SJCRH30 (cell line): ENCODE data around the gene ATRNL1. TPM values are rescaled to one million over a fixed set of nuclear protein-coding genes. Genes with fewer than 3 reads are reported as not detected.

Experiments
- DNase-seq, 2 experiments: peaks; one replicate each; pipeline ENCODE4 v3.0.0-alpha.2; 2015 to 2020
- H3K27ac ChIP-seq: fragments of 250-450 bp; sonication (Bioruptor Pico); 2 replicates; pipeline ENCODE4 v1.5.1; 2020; ENCODE audit warnings: mild to moderate bottlenecking, moderate library complexity
- H3K27me3 ChIP-seq: fragments of 250-450 bp; sonication (Bioruptor Pico); 2 replicates; pipeline ENCODE4 v1.5.1; 2020; ENCODE audit warnings: mild to moderate bottlenecking, moderate library complexity
- H3K36me3 ChIP-seq: fragments of 250-450 bp; sonication (Bioruptor Pico); 2 replicates; pipeline ENCODE4 v1.5.1; 2020; ENCODE audit warnings: mild to moderate bottlenecking, moderate library complexity
- H3K4me1 ChIP-seq: fragments of 250-450 bp; sonication (Bioruptor Pico); 2 replicates; pipeline ENCODE4 v1.5.1; 2020; ENCODE audit warnings: mild to moderate bottlenecking, moderate library complexity
- H3K4me3 ChIP-seq: fragments of 250-450 bp; sonication (Bioruptor Pico); 2 replicates; pipeline ENCODE4 v1.5.1; 2020; ENCODE audit warnings: mild to moderate bottlenecking, moderate library complexity
- H3K9me3 ChIP-seq: fragments of 250-450 bp; sonication (Bioruptor Pico); replicated peaks from 2 replicates; pipeline ENCODE4 v1.5.1; 2020; ENCODE audit warnings: mild to moderate bottlenecking, moderate library complexity
- total RNA-seq: library from RNA; depleted of rRNA; stranded (reverse); fragments of >200 nt; shearing (Covaris generic); gene quantifications from 2 replicates; pipeline ENCODE4 v1.2.3, GENCODE V29; 2014

ATRNL1 gene
- total RNA-seq, 1 experiment from 2014 or later: 26.3 TPM

- H3K9me3 ChIP-seq: no peaks in the 10 kb centered on the region
- no peaks in the 10 kb centered on the region for H3K27me3 ChIP-seq
- no peaks in the 10 kb centered on the region for H3K4me1 ChIP-seq
- no peak overlapping the region for H3K4me3 ChIP-seq
- no peaks in the 10 kb centered on the region for H3K36me3 ChIP-seq
- DNase-seq: no peak
- no peak overlapping the region for H3K27ac ChIP-seq
Measured at GRCh38 chr10:115844591-115844990, 751.4 kb downstream of the ATRNL1 start.

GRCh38 chr10:115845921-115846320 lies 752.8 kb downstream of the ATRNL1 start:
- H3K27ac ChIP-seq: no peak overlapping the region
- DNase-seq: no peak

GRCh38 chr10:115846528-115846927 lies 753.4 kb downstream of the ATRNL1 start:
- H3K27ac ChIP-seq: no peak overlapping the region
- DNase-seq: no peak
- H3K4me3 ChIP-seq: no peak overlapping the region
- no peaks in the 10 kb centered on the region for H3K9me3 ChIP-seq
- no peaks in the 10 kb centered on the region for H3K27me3 ChIP-seq
- H3K4me1 ChIP-seq: no peaks in the 10 kb centered on the region
- H3K36me3 ChIP-seq: no peaks in the 10 kb centered on the region

More at GRCh38 chr10:115845921-115846320, 752.8 kb downstream of the ATRNL1 start:
- Histone ChIP-seq H3K27me3 (no peaks in the 10 kb centered on the region), H3K4me1 (no peaks in the 10 kb centered on the region), H3K9me3 (no peaks in the 10 kb centered on the region), H3K4me3 (no peak overlapping the region), H3K36me3 (no peaks in the 10 kb centered on the region)

GRCh38 chr10:115849197-115849596 lies 756.0 kb downstream of the ATRNL1 start:
- H3K36me3 ChIP-seq: no peaks in the 10 kb centered on the region
- H3K9me3 ChIP-seq: no peaks in the 10 kb centered on the region
- no peak overlapping the region for H3K4me3 ChIP-seq
- H3K27ac ChIP-seq: no peak overlapping the region
- H3K27me3 ChIP-seq: no peaks in the 10 kb centered on the region
- no peak for DNase-seq
- no peaks in the 10 kb centered on the region for H3K4me1 ChIP-seq

- no peaks in the 10 kb centered on the region for H3K36me3 ChIP-seq
- H3K4me1 ChIP-seq: no peaks in the 10 kb centered on the region
- H3K4me3 ChIP-seq: no peak overlapping the region
- H3K27me3 ChIP-seq: no peaks in the 10 kb centered on the region
- DNase-seq: no peak
- H3K27ac ChIP-seq: no peak overlapping the region
- no peaks in the 10 kb centered on the region for H3K9me3 ChIP-seq
Measured at GRCh38 chr10:115850666-115851065, 757.5 kb downstream of the ATRNL1 start.

GRCh38 chr10:115851695-115852094 lies 758.5 kb downstream of the ATRNL1 start:
- H3K27me3 ChIP-seq: no peaks in the 10 kb centered on the region
- no peak for DNase-seq
- H3K27ac ChIP-seq: no peak overlapping the region
- H3K4me1 ChIP-seq: no peaks in the 10 kb centered on the region
- H3K4me3 ChIP-seq: no peak overlapping the region
- H3K9me3 ChIP-seq: no peaks in the 10 kb centered on the region
- H3K36me3 ChIP-seq: no peaks in the 10 kb centered on the region

GRCh38 chr10:115854740-115855435 lies 761.7 kb downstream of the ATRNL1 start:
- Histone ChIP-seq H3K4me1 (no peaks in the 10 kb centered on the region), H3K36me3 (no peaks in the 10 kb centered on the region), H3K27ac (no peak overlapping the region), H3K27me3 (no peaks in the 10 kb centered on the region), H3K9me3 (0 out of 2 replicates have a peak, but pooled peaks cover 3% of the 10 kb centered on the region), H3K4me3 (no peak overlapping the region)
- no peak for DNase-seq

GRCh38 chr10:115856580-115856979 lies 763.4 kb downstream of the ATRNL1 start:
- H3K27me3 ChIP-seq: no peaks in the 10 kb centered on the region
- no peak overlapping the region for H3K4me3 ChIP-seq
- DNase-seq: no peak
- no peak overlapping the region for H3K27ac ChIP-seq
- no peaks in the 10 kb centered on the region for H3K4me1 ChIP-seq
- H3K9me3 ChIP-seq: 0 out of 2 replicates have a peak, but pooled peaks cover 3% of the 10 kb centered on the region
- no peaks in the 10 kb centered on the region for H3K36me3 ChIP-seq

GRCh38 chr10:115857856-115858255 lies 764.7 kb downstream of the ATRNL1 start:
- H3K4me3 ChIP-seq: no peak overlapping the region
- no peaks in the 10 kb centered on the region for H3K36me3 ChIP-seq
- H3K9me3 ChIP-seq: 0 out of 2 replicates have a peak, but pooled peaks cover 3% of the 10 kb centered on the region
- H3K4me1 ChIP-seq: no peaks in the 10 kb centered on the region
- H3K27me3 ChIP-seq: no peaks in the 10 kb centered on the region
- H3K27ac ChIP-seq: no peak overlapping the region
- DNase-seq: no peak

GRCh38 chr10:115860182-115861107 lies 767.3 kb downstream of the ATRNL1 start:
- Histone ChIP-seq H3K27me3 (no peaks in the 10 kb centered on the region), H3K4me1 (no peaks in the 10 kb centered on the region)

GRCh38 chr10:115861455-115861854 lies 768.3 kb downstream of the ATRNL1 start:
- DNase-seq: no peak
- Histone ChIP-seq H3K9me3 (0 out of 2 replicates have a peak, but pooled peaks cover 3% of the 10 kb centered on the region), H3K36me3 (no peaks in the 10 kb centered on the region), H3K27ac (no peak overlapping the region), H3K4me3 (no peak overlapping the region), H3K27me3 (no peaks in the 10 kb centered on the region), H3K4me1 (no peaks in the 10 kb centered on the region)

More at GRCh38 chr10:115860182-115861107, 767.3 kb downstream of the ATRNL1 start:
- H3K27ac ChIP-seq: no peak overlapping the region
- H3K36me3 ChIP-seq: no peaks in the 10 kb centered on the region
- 0 out of 2 replicates have a peak, but pooled peaks cover 3% of the 10 kb centered on the region for H3K9me3 ChIP-seq
- H3K4me3 ChIP-seq: no peak overlapping the region
- no peak for DNase-seq

GRCh38 chr10:115861864-115862263 lies 768.7 kb downstream of the ATRNL1 start:
- no peaks in the 10 kb centered on the region for H3K4me1 ChIP-seq
- H3K9me3 ChIP-seq: 0 out of 2 replicates have a peak, but pooled peaks cover 3% of the 10 kb centered on the region
- H3K27ac ChIP-seq: no peak overlapping the region
- H3K27me3 ChIP-seq: no peaks in the 10 kb centered on the region
- DNase-seq: no peak
- no peak overlapping the region for H3K4me3 ChIP-seq
- no peaks in the 10 kb centered on the region for H3K36me3 ChIP-seq

- Histone ChIP-seq H3K4me3 (no peak overlapping the region), H3K9me3 (no peaks in the 10 kb centered on the region), H3K27ac (no peak overlapping the region), H3K4me1 (no peaks in the 10 kb centered on the region), H3K27me3 (no peaks in the 10 kb centered on the region), H3K36me3 (no peaks in the 10 kb centered on the region)
- DNase-seq: no peak
Measured at GRCh38 chr10:115866174-115866573, 773.0 kb downstream of the ATRNL1 start.

- Histone ChIP-seq H3K4me3 (no peak overlapping the region), H3K27ac (no peak overlapping the region), H3K9me3 (no peaks in the 10 kb centered on the region), H3K4me1 (no peaks in the 10 kb centered on the region), H3K27me3 (no peaks in the 10 kb centered on the region), H3K36me3 (no peaks in the 10 kb centered on the region)
- DNase-seq: no peak
Measured at GRCh38 chr10:115866691-115867090, 773.5 kb downstream of the ATRNL1 start.

- no peaks in the 10 kb centered on the region for H3K36me3 ChIP-seq
- H3K4me1 ChIP-seq: no peaks in the 10 kb centered on the region
- no peak overlapping the region for H3K4me3 ChIP-seq
- H3K27me3 ChIP-seq: no peaks in the 10 kb centered on the region
- H3K27ac ChIP-seq: no peak overlapping the region
- H3K9me3 ChIP-seq: no peaks in the 10 kb centered on the region
- DNase-seq: no peak
Measured at GRCh38 chr10:115867305-115867704, 774.1 kb downstream of the ATRNL1 start.
